ENCODE results near the gene HRCT1.
"Not testable (repeated sequence)": the region's sequence is repeated elsewhere in the genome, so short reads cannot be mapped to it uniquely, and the experiment has no call there.

HRCT1 gene

GRCh38 chr9:35897376-35898099 is 8.5 kb upstream of the HRCT1 start:
- DNase-seq, result not testable (repeated sequence)

- DNase-seq, result no peak
Measured at GRCh38 chr9:35898337-35898736, 7.7 kb upstream of the HRCT1 start.

GRCh38 chr9:35899021-35899420 is 7.0 kb upstream of the HRCT1 start:
- no peak for DNase-seq

GRCh38 chr9:35903049-35903448 is 3.0 kb upstream of the HRCT1 start:
- no peak for DNase-seq

- DNase-seq, result no peak
Measured at GRCh38 chr9:35904338-35904737, 1.7 kb upstream of the HRCT1 start.

GRCh38 chr9:35905051-35905781 is 786 bp upstream of the HRCT1 start:
- DNase-seq, result no peak

GRCh38 chr9:35906923-35907699 is 1.1 kb downstream of the HRCT1 start:
- peak; percentile 34 for DNase-seq

- peak; percentile 46 for DNase-seq
Measured at GRCh38 chr9:35907711-35908503, 1.9 kb downstream of the HRCT1 start.

- no peak for DNase-seq
Measured at GRCh38 chr9:35908504-35909125, 2.6 kb downstream of the HRCT1 start.

GRCh38 chr9:35909274-35909673 is 3.3 kb downstream of the HRCT1 start, which contains the start of gene SPAAR:
TSS of gene SPAAR (plus strand) at chr9:35909490. CDS start at chr9:35910464, 974 bp downstream.
- no peak for DNase-seq

GRCh38 chr9:35909687-35910612 is 3.9 kb downstream of the HRCT1 start:
- no peak for DNase-seq

- peak; percentile 53 for DNase-seq
Measured at GRCh38 chr9:35910613-35911359, 4.8 kb downstream of the HRCT1 start.

GRCh38 chr9:35911690-35912089 is 5.7 kb downstream of the HRCT1 start:
- no peak for DNase-seq

- no peak for DNase-seq
Measured at GRCh38 chr9:35912791-35913400, 6.9 kb downstream of the HRCT1 start.

GRCh38 chr9:35913429-35913828 is 7.4 kb downstream of the HRCT1 start:
- not testable (repeated sequence) for DNase-seq

GRCh38 chr9:35914301-35914807 is 8.4 kb downstream of the HRCT1 start:
- no peak for DNase-seq

- DNase-seq, result no peak
Measured at GRCh38 chr9:35915681-35916294, 9.8 kb downstream of the HRCT1 start.

- DNase-seq, result no peak
Measured at GRCh38 chr9:35917261-35917660, 11.3 kb downstream of the HRCT1 start.

- no peak for DNase-seq
Measured at GRCh38 chr9:35918780-35919179, 12.8 kb downstream of the HRCT1 start.

Data from DMS 273 treated with DMSO at 0.1 percent for 48 hours (cell line).